Lower leg skin (tissue), 4 donors: ENCODE measurements around the gene PSG5. TPM values are rescaled to one million over a fixed set of nuclear protein-coding genes. Genes with fewer than 3 reads are reported as not detected.
"Not testable (repeated sequence)": the region's sequence is repeated elsewhere in the genome, so short reads cannot be mapped to it uniquely, and the experiment has no call there.

Experiments
- DNase-seq, 2 donors: peaks; one replicate each; pipeline ENCODE4 v3.0.0-alpha.2; 2019; ENCODE audit warnings: low spot score in 2 of 2
- H3K4me3 ChIP-seq: fragments of 200-600 bp; sonication (generic); 2 replicates; pipeline ENCODE4 v1.5.1; 2017; ENCODE audit warnings: mild to moderate bottlenecking, low read depth; ENCODE audit not compliant: poor library complexity, severe bottlenecking
- POLR2A ChIP-seq, 2 donors: fragments of 450-650 bp; IDR thresholded peaks; one replicate each; pipeline ENCODE4 v1.6.1; 2016 to 2017; ENCODE audit warnings: antibody characterized with exemption in 2 of 2, mild to moderate bottlenecking in 1 of 2, moderate library complexity in 1 of 2
- WGBS, 2 donors: methylation state at CpG; one replicate each; pipeline ENCODE4 v1.1.5; 2018; 5-methylcytosine and 5-hydroxymethylcytosine counted together
- intact Hi-C: fragments of 100-400 bp; cut with DNase I; formaldehyde crosslinking; loops from one replicate; pipeline ENCODE4 v1.15.0; 2023; ENCODE audit warnings: low total_unique reads
- total RNA-seq, 4 donors: library from RNA; depleted of rRNA; stranded (reverse); fragments of >200 nt; gene quantifications; one replicate each; pipeline ENCODE4 v1.1.0, GENCODE V29; 2016
- TF ChIP-seq, protein P1 (sequence below), 3 donors: fragments of 450-650 bp; IDR thresholded peaks; one replicate each; pipeline ENCODE4 v1.5.1; 2016; ENCODE audit warnings: antibody characterized with exemption in 3 of 3, mild to moderate bottlenecking in 3 of 3, moderate library complexity in 2 of 3

The PSG5 gene
- total RNA-seq, 4 donors from 2014 or later, result 1.5 to 11.2 (median 2.0) TPM

DNA sequence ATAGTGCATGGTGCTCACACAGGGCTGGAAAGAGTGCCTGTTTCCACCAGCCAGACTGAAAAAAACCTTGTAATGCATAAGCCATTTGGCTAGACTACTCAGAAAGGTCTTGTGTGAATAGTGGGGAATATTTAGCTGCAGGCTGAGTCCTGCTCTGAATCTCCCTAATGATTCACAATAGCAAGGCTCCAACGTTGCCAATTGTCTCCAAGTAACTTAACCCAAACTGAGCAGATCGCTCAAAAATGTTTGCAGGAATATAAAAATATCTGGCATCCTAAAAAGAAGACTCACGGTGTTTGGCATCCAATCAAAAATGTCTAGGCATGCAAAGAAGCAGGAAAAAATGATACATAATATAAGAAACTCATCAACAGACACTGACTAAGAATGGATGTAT lies 59.0 kb downstream of the PSG5 start:
- DNase-seq, H3K4me3 ChIP-seq, intact Hi-C loops: not testable (repeated sequence)
- WGBS, 2 donors, result 31 to 48% methylated on average over 3 of the region's 3 CpGs

DNA sequence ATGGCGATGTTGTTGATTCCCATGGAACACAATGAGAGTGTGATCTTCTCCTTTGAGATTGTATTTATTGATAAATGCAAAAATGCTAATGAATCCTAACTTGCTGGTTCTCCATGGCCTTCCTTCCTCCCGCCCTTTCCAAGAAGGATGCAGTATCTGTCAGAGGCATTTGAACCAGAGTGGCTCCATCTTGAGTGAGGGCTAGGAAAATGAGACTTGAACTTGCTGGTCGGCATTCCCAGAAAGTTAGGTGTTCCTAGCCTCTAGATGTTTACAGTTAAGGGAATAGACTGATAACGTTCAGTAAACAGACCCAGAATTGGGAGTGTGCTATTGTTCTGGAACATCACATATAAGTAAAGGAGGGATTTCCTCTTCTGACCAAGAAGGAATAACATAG lies 59.6 kb downstream of the PSG5 start:
- intact Hi-C loops, result no loop called here
- TF ChIP-seq POLR2A (IDR thresholded peaks at IDR 0.05), result no peak
- TF ChIP-seq, protein P1, sequence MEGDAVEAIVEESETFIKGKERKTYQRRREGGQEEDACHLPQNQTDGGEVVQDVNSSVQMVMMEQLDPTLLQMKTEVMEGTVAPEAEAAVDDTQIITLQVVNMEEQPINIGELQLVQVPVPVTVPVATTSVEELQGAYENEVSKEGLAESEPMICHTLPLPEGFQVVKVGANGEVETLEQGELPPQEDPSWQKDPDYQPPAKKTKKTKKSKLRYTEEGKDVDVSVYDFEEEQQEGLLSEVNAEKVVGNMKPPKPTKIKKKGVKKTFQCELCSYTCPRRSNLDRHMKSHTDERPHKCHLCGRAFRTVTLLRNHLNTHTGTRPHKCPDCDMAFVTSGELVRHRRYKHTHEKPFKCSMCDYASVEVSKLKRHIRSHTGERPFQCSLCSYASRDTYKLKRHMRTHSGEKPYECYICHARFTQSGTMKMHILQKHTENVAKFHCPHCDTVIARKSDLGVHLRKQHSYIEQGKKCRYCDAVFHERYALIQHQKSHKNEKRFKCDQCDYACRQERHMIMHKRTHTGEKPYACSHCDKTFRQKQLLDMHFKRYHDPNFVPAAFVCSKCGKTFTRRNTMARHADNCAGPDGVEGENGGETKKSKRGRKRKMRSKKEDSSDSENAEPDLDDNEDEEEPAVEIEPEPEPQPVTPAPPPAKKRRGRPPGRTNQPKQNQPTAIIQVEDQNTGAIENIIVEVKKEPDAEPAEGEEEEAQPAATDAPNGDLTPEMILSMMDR (IDR thresholded peaks at IDR 0.05), result no peak
- H3K4me3 ChIP-seq, result no peak overlapping the region
- DNase-seq, result no peak
- 63 to 64% methylated on average over 4 of the region's 4 CpGs for WGBS, 2 donors

DNA sequence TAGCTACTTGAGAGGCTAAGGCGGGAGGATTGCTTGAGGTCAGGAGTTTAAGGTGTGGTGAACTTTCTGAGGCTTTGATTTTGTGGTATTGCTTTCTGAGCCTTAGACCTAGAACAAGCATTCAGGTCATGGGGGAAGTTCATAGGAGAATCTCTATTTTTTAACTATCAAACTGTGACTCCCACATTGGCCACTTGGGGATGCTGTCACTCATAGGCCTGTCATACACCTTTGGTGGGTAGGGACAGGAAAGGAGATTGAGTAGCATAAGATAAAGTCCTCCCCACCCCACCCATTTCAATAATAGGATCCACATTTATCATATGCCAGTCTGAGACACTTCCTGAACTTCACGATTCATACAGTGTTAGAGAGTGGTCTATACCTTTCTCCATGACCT lies 62.0 kb downstream of the PSG5 start:
- 78 to 93% methylated on average over 2 of the region's 2 CpGs for WGBS, 2 donors
- TF ChIP-seq, protein P1 (IDR thresholded peaks at IDR 0.05), result no peak
- TF ChIP-seq POLR2A (IDR thresholded peaks at IDR 0.05), result no peak
- H3K4me3 ChIP-seq, result no peak overlapping the region
- intact Hi-C loops, result no loop called here
- no peak for DNase-seq

GRCh38 chr19:43120433-43121026 lies 65.8 kb downstream of the PSG5 start:
- 46 to 50% methylated on average over 11 of the region's 11 CpGs for WGBS, 2 donors
- DNase-seq, H3K4me3 ChIP-seq, intact Hi-C loops: not testable (repeated sequence)

- 38 to 39% methylated on average over 3 of the region's 3 CpGs for WGBS, 2 donors
These were observed 66.8 kb downstream of the PSG5 start for GRCh38 chr19:43119526-43119925.

More at GRCh38 chr19:43119526-43119925, 66.8 kb downstream of the PSG5 start:
- H3K4me3 ChIP-seq, intact Hi-C loops, DNase-seq: not testable (repeated sequence)

Other genes with a start within 250 kb of the PSG5 start
- gene PSG7, start 249.3 kb downstream of the PSG5 start, total RNA-seq, result 1 to 10 TPM in 2 of 4 donors, under 1 TPM in 2; 0.25 to 7.4 (median 1.8) TPM
- gene PSG11, start 160.1 kb downstream of the PSG5 start, total RNA-seq, result not detected
- 1 to 10 TPM in 1 of 4 donors, under 1 TPM in 1, not detected in 2; 0.65 to 1.3 TPM for gene PSG2, start 103.8 kb downstream of the PSG5 start, total RNA-seq
- 10 to 100 TPM in 1 of 4 donors, 1 to 10 TPM in 3; 3.5 to 21.8 (median 8.9) TPM for gene PSG4, start 19.1 kb upstream of the PSG5 start, total RNA-seq
- gene PSG9, start 83.0 kb upstream of the PSG5 start, total RNA-seq, result not detected
- under 1 TPM in 3 of 4 donors, not detected in 1; 0.34 to 0.94 (median 0.63) TPM for gene CD177, start 167.2 kb upstream of the PSG5 start, total RNA-seq
- under 1 TPM in 1 of 4 donors, not detected in 3; 0.74 TPM for gene TEX101, start 228.4 kb upstream of the PSG5 start, total RNA-seq